OCI-LY7 (cell line): ENCODE results near the gene FUBP3. TPM values are rescaled to one million over a fixed set of nuclear protein-coding genes. Genes with fewer than 3 reads are reported as not detected.

ENCODE experiments used
- BruUV-seq: library from RNA; stranded (reverse); fragments of 400-500 nt; replicated peaks from 2 replicates; lab custom pipeline; 2021; lab: Mats Ljungman, UMichigan
- CTCF ChIA-PET: fragments of 300-600 bp; sonication (Branson Sonifier 250); formaldehyde crosslinking; loops from one replicate; lab custom pipeline; 2022; ENCODE audit warnings: antibody characterized with exemption; ENCODE audit not compliant: unreplicated experiment; lab: Charles Lee
- POLR2A ChIA-PET: fragments of 300-600 bp; sonication (Branson Sonifier 250); formaldehyde crosslinking; loops from one replicate; lab custom pipeline; 2022; ENCODE audit warnings: antibody characterized with exemption; lab: Charles Lee
- DNase-seq: peaks from one replicate; pipeline ENCODE4 v3.0.0-alpha.2; 2015; ENCODE audit warnings: low spot score
- H2AFZ ChIP-seq: fragments of 200-600 bp; sonication (generic), shearing (Covaris generic); 2 replicates; pipeline ENCODE4 v1.6.1; 2014; ENCODE audit warnings: mild to moderate bottlenecking, antibody characterized with exemption, low read length, moderate library complexity
- H3K27ac ChIP-seq: fragments of 200-600 bp; sonication (generic); 2 replicates; pipeline ENCODE4 v1.5.1; 2014; ENCODE audit warnings: mixed run types, low read depth, mild to moderate bottlenecking, moderate library complexity, low read length, inconsistent platforms; ENCODE audit not compliant: poor library complexity, severe bottlenecking
- H3K36me3 ChIP-seq: fragments of 200-600 bp; sonication (generic); 2 replicates; pipeline ENCODE4 v1.6.1; 2014; ENCODE audit warnings: mild to moderate bottlenecking, antibody characterized with exemption, low read length, moderate library complexity, mixed read lengths; ENCODE audit not compliant: insufficient read depth
- H3K4me1 ChIP-seq: fragments of 200-600 bp; sonication (generic); 2 replicates; pipeline ENCODE4 v1.5.1; 2014; ENCODE audit warnings: mild to moderate bottlenecking, low read length; ENCODE audit not compliant: insufficient read depth, poor library complexity, severe bottlenecking
- H3K4me2 ChIP-seq: fragments of 200-600 bp; sonication (generic); 2 replicates; pipeline ENCODE4 v1.6.1; 2014; ENCODE audit warnings: mild to moderate bottlenecking, low read length
- H3K4me3 ChIP-seq: fragments of 200-600 bp; sonication (generic); 2 replicates; pipeline ENCODE4 v1.5.1; 2014; ENCODE audit warnings: mild to moderate bottlenecking, low read depth, low read length; ENCODE audit not compliant: poor library complexity, severe bottlenecking
- H3K79me2 ChIP-seq: fragments of 200-600 bp; sonication (generic); 2 replicates; pipeline ENCODE4 v1.6.1; 2016; ENCODE audit warnings: low read depth, mild to moderate bottlenecking, low read length, moderate library complexity, mixed read lengths; ENCODE audit not compliant: insufficient read depth
- H3K9me2 ChIP-seq: fragments of 200-600 bp; sonication (generic); 2 replicates; pipeline ENCODE4 v1.6.1; 2016; ENCODE audit warnings: mild to moderate bottlenecking, low read length, mixed read lengths; ENCODE audit not compliant: insufficient read depth
- H3K9me3 ChIP-seq: fragments of 200-600 bp; sonication (generic); 2 replicates; pipeline ENCODE4 v1.6.1; 2014; ENCODE audit warnings: mild to moderate bottlenecking, mixed run types, low read length, mixed read lengths
- H4K20me1 ChIP-seq: fragments of 200-600 bp; sonication (generic); 2 replicates; pipeline ENCODE4 v1.6.1; 2014; ENCODE audit warnings: mild to moderate bottlenecking, antibody characterized with exemption, low read length, moderate library complexity, mixed read lengths; ENCODE audit not compliant: insufficient read depth
- CTCF ChIP-seq: fragments of 200-600 bp; sonication (generic); conservative IDR thresholded peaks from 2 replicates; pipeline ENCODE4 v1.5.1; 2014; ENCODE audit warnings: mild to moderate bottlenecking, antibody characterized with exemption, low read length, moderate library complexity, mixed read lengths
- EZH2phosphoT487 ChIP-seq: fragments of 200-600 bp; sonication (generic); IDR thresholded peaks from 2 replicates; pipeline ENCODE4 v1.6.1; 2018; ENCODE audit warnings: low read depth, borderline replicate concordance, mild to moderate bottlenecking, mixed run types, antibody characterized with exemption, low read length, moderate library complexity, mixed read lengths
- intact Hi-C: fragments of 100-400 bp; cut with micrococcal nuclease; formaldehyde crosslinking; loops from one replicate; pipeline ENCODE4 v1.10.0; 2022; ENCODE audit not compliant: unreplicated experiment
- total RNA-seq, 2 experiments: library from RNA; depleted of rRNA in 1 of 2; stranded (reverse); fragments of >200 nt in 1 of 2; shearing (Covaris generic) in 1 of 2; gene quantifications; 2 replicates each; pipeline ENCODE4 v1.2.3, GENCODE V29; 2014 to 2022

The FUBP3 gene
- total RNA-seq, 2 experiments from 2014 or later = 62.3 to 78.3 TPM

DNA sequence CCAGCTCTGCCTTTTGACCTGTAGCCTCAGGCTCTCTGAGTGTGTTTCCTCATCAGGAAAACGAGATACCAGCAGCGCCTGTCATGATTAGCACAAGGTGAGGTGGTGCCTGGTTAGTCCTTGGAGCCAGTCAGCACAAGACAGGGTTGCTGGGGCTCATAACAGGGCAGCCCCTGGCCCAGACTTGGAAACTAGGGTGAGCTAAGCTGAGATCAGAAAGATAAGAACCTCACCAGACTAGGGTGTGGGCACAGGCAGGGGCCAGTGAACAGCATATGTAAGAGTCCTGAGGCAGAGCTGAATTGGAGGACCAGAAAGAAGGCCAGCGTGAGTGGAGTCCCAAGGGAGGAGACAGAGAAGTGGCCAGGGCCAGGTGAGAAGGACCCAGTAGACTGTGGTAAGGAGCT, 42.7 kb upstream of the FUBP3 start:
- ChIA-PET CTCF (no interaction called here), POLR2A (interaction anchor here (1.4 kb wide), 1 partner anchor 8 kb away, joined by 3 read pairs; no protein-coding TSS in a partner anchor)

GRCh38 chr9:130537346-130538050, 41.9 kb upstream of the FUBP3 start:
- Histone ChIP-seq H3K36me3 (no peaks in the 10 kb centered on the region), H3K9me2 (no peaks in the 10 kb centered on the region), H3K27ac (no peak overlapping the region), H3K4me2 (no peak overlapping the region), H3K9me3 (no peaks in the 10 kb centered on the region), H3K4me3 (no peak overlapping the region), H3K4me1 (no peaks in the 10 kb centered on the region), H3K79me2 (no peaks in the 10 kb centered on the region), H4K20me1 (no peaks in the 10 kb centered on the region), H2AFZ (no peak overlapping the region)
- CTCF ChIA-PET = no interaction called here
- intact Hi-C loops = no loop called here
- POLR2A ChIA-PET = interaction anchor here (1.4 kb wide), 1 partner anchor 9 kb away, joined by 3 read pairs; no protein-coding TSS in a partner anchor
- no TSS peak for BruUV-seq
- no peak for TF ChIP-seq EZH2phosphoT487
- no peak for TF ChIP-seq CTCF
- no peak for DNase-seq

More for the DNA sequence above, 42.7 kb upstream of the FUBP3 start:
- TF ChIP-seq CTCF (no peak), EZH2phosphoT487 (no peak)
- intact Hi-C loops = no loop called here
- DNase-seq = no peak
- Histone ChIP-seq H3K4me1 (no peaks in the 10 kb centered on the region), H3K9me2 (no peaks in the 10 kb centered on the region), H3K79me2 (no peaks in the 10 kb centered on the region), H3K9me3 (no peaks in the 10 kb centered on the region), H3K4me3 (no peak overlapping the region), H3K4me2 (no peak overlapping the region), H3K27ac (no peak overlapping the region), H2AFZ (no peak overlapping the region), H3K36me3 (no peaks in the 10 kb centered on the region), H4K20me1 (no peaks in the 10 kb centered on the region)
- BruUV-seq = no TSS peak
